Activated T-cell treated with anti-CD3 and anti-CD28 coated beads, Interleukin-2, amount 50 U/mL, for 1 hour (primary cell): ENCODE results near the gene SYMPK.
A peak's percentile ranks its signal among the peaks of the same experiment; 100 is the strongest.
"Not testable (repeated sequence)": the region's sequence is repeated elsewhere in the genome, so short reads cannot be mapped to it uniquely, and the experiment has no call there.

Experiments
- DNase-seq: peaks from one replicate; pipeline ENCODE4 v3.0.0-alpha.2; 2020

SYMPK gene

DNA sequence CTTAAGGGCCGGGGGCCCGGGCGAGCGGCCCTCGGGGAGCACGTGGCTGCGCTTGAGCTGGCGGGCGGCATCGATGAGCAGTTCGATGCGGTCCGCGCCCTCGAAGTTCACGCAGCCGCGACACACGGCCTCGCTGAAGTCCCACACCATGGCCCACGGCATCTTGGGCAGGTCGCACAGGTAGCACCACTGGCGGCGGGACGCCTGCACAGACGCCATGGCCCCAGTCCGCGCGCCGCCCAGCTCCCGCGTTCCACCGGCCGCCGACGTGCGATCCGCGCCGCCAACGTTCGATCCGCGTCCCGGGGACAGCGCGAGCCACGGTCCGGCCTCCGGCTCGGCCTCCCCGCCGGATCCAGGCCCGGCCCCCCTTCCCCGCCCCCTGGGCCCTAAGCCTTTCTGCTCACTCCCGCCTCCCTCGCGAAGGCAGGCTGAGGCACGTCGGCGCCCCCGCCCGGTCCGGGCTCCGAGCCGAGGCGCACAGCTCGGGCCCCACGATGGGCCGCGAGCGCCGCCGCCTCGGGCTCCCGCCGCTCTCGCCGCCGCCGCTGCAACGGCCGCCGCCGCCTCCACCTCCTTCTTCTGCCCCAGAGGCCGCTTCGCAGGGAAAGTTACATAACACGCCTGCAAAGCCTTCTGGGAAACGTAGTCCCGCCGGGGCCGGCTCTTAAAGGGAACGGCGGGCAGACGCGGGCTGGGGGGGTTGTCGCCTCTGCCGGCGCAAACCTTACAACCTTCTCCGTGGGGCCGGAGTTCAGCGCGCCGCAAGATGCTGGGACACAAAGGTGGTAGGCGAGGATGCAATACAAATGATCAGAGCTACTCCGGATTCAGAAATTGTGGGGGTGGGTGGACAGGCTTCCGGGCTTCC is 22.8 kb upstream of the SYMPK start, which contains the start of gene IRF2BP1:
IRF2BP1 (minus strand) TSS at position 586 of the 871 bp plus-strand sequence; CDS start at position 219, 367 bp downstream.
- DNase-seq, result peak; percentile 89

DNA sequence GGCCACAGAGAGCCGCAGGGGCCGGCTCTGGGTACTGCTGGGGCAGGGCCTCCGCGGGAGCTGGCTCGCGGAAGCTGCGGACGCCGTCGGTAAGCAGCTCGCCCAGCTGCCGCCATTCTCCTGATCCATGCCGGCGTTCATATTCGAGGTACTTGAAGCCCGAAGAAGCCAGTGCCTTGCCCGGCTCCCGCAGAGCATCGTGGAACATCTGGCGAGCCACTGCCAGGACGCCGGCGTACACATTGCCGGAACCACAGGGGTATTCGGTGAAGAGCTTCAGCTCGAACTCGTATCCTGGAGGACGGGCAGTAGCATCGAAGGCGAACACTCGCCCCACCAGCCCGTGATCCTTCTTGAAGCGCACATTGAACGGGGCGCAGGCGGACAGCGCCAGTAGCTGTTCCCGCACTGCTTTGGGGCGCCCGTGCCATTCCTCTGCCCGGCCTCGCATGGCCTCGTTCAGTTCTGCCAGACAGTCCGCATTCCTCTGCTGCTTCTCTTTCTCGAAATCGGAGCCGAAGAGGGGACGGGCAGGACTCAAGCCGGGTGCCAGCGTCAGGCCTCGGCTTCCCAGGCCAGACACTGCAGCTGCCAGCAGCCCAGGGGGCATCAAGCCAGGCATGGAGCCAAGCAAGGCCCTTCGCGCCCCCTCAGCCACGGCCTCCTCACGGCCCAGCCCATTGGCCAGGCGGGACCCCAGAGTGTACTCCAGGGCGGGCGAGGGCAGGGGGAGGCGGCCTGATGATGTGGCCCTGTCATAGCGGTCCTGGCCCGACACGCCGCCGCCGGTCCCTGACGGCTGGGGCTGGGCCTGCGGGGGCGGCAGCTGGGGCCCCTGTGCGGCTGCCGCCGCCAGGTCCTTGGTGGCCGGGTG is 22.0 kb upstream of the SYMPK start:
- no peak for DNase-seq

DNA sequence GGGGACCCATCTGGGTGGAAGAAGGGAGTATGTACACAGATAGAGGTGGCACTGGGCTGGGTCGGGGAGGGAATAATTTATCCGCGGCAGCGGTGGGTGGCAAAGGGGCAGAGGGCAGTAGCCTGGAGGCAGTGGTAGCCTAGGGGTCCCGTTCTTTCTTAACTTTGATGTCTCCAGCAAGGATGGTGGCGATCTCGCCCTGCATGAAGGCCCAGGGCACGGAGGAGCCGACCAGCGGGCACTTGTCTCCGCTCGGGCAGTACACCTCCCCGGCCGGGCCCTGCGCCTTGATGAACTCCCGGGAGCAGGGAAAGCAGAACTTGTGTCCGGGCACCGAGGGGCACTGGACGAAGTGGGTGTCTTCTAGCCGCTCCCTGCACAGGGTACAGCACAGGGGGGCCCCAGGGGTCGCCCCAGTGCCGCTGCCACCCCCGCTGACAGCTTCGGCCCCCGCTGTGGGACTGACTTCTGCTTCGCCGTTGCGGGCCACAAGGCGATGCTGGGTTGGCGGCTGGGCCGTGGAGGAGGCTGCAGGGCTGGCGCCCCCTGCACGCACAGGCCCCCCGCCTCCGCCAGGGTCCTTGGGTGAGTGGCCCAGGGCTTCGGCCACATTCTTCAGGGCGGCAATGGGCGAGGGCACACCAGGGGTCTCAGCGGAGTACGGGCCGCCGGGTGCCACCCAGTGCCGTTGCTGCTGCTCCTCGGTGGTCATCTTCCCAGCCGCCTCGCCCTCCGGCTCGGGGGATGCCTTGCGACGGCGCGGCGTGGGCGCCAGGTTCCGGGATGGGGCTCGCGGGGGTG is 21.1 kb upstream of the SYMPK start:
- DNase-seq, result no peak

DNA sequence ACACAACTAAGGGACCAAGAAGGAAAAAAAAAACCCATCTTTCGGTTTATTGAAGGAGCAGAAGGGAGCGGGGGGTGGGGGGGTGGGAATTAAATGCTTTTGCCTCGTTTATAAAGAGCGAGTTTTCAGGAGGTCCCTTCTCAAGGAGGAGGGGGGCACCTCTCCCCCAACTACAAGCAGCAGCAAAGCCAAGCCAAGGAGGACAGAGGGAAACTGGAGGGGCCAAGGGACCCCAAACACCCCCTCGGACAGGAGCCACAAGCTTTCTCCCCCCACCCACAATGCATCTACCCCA is 20.6 kb upstream of the SYMPK start:
- DNase-seq, result peak; percentile 22

DNA sequence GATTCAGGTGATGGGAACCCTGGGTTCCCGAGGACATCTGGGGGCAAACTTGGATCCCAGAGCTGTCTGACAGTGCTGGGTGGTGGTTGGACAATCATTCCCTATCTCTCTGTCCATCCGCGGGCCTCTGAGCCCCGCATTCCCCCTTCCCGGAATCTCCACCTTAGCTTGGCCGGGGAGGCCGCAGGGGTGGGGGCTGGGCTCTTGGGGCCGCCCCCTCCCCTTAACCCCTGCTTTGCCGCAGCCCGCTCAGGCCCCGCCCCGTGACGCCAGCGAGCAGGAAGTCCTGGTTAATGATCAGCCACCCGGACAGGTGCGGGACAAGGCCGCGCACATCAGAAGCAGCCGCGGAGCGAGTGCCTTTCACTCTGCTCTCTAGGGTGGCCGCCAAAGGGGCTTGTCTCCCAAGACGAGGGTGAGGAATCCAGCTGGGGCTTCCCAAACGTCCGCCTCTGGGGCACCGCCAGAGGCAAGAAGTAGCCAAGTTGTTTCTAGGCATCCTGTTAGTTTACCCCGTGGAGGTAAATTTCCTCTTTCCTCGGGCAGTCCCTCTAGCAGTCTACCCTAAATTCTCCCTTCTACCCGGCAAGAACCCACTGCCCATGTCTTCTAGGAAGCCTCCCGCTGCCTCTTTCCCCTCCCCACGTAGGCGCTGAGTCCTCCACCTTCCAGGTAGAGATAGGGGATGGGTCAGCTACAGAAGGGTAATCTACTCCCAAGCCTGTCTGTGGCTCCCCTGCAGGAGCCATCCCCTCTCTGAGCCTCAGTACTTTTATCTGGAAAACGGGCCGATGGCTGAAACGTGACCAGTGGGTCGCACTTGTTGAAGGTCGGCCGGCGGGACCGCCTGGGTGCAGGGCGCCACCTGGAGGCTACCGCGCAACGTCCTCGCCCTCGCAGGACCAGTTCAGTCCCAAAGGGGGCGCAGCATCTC is 20.0 kb upstream of the SYMPK start:
- peak; percentile 89 for DNase-seq

DNA sequence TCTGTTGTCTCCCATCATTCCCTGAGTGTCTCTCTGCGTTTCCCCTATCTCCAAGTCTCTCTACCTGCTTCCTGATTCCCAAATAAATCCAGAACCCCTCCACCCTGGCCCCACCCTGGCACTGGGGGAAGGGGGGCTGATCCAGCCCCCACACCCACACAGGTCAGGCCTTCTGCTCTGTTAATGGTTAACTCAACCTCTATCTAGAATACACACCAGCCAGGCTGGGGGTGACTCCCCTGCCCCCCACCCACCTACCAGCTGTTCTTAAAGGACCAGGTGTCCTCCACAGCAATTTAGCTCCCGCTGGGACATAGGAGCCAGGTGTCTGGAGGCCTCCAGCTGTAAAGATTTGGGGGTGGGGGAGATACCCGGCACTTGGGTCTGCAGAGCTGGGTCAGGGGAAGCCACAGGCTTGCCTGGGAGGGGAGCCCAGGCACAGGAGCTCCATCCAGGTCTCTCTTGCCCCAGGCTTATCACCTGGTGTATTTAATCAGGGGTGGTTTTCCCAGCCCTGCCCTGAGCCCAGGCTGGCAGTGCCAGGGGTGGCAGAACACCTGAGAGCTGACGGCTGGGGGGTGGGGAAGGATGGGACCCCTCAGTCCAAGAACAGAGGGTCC is 19.1 kb upstream of the SYMPK start:
- no peak for DNase-seq

DNA sequence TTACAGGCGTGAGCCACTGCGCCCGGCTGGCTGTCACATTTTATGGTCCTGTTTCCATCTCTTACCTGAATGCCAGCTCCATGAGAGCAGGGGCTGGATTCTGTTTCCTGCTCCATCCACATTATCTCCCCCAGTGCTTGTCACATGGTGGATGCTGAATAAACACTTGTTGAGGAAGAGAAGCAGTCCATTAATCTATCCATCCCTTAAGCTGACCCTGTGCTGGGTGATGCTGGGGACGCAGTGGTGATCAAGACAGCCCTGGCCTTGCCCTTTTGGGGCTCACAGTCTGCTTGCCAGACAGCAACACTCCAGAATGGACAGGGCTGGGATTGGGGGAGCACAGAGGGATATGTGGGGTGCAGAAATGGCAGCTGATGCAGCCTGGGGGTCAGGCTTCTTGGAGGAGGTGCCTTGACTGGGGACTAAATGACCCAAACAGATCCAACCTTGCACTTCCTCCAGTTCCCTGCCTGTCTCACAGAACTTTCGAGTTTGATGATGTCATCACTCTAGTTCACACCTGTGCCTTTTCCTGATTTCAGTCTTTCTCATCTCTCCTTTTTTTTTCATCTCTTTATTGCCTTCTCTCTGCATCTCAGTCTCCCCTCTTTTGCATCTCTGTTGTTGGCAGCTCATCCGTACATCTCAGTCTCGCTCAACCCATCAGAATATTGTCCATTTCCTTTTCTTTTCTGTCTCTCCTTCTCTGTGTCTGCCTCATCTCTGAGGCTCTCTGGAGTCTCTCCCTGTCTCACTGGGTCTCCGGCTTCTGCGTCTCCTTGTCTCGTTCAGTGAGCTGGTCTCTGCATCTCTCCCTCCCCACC is 18.3 kb upstream of the SYMPK start:
- no peak for DNase-seq

DNA sequence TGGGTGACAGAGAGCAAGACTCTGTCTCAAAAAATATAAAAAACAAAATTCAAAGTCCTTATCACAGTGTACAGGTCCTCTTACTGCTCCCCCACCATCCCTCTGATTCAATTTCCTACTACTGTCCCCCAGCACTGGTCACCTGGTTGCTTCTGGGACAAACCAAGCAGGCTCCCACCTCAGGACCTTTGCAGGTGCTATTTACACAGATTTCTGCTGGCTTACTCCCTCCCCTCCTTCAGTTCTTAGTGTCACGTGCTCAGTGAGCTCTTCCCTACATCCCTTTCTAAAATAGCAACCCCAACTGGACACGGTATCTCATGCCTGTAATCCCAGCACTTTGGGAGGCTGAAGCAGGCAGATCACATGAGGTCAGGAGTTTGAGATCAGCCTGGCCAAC is 17.0 kb upstream of the SYMPK start:
- DNase-seq, result no peak

DNA sequence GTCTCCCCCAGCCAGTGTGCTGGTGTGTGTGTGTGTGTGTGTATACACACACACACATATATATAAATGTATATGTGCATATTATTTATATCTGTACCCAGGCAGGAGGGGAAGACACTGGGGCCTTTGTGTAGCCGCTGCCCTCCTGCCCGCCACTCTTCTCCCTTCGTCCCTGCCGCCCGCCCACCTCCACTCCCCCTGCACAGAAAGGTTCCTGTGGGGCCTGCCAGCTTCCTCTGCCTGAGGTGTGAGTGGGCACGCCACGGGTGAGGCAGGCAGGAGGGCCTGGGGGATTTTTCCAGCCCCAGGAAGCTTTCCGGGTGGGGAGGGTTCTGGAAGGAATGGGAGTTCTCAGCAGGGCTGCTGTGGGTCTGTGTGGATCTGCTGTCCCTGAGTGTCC is 16.1 kb upstream of the SYMPK start:
- DNase-seq, result no peak

DNA sequence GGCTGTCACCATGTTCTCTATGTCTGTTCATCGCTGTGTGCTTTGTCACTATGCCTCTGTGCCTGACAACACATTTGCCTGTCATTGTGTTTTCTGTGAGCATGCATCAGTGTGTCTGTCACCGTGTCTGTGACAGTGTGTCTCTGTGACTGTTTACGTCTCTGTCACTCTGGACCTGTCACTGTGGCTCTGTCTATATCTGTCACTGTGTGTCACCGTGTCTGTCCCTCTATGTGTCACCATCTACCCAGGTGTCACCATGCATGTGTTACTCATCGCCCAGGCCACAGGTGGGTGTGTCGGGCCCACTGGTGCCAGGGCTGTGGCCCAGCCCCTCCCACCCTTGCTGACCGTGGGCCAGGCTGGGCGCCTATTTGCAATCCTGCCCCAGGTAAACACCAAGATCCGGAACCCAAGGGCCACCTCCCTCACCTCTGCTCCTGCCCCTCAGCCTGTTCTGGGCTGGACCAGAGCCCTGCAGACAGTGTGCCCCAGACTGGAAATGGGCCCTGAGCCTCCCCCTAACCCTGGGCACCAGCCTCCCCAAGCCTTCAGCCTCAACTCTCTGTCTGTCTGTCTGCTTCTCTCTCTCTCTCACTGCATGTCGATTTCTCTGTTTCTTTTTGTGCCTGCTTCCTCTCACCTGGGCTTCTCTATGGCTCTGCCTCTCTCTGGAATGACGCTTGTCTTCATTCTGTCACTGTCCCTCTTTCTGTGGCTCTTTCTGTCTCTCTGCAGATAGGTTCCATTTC is 15.3 kb upstream of the SYMPK start:
- DNase-seq, result no peak

DNA sequence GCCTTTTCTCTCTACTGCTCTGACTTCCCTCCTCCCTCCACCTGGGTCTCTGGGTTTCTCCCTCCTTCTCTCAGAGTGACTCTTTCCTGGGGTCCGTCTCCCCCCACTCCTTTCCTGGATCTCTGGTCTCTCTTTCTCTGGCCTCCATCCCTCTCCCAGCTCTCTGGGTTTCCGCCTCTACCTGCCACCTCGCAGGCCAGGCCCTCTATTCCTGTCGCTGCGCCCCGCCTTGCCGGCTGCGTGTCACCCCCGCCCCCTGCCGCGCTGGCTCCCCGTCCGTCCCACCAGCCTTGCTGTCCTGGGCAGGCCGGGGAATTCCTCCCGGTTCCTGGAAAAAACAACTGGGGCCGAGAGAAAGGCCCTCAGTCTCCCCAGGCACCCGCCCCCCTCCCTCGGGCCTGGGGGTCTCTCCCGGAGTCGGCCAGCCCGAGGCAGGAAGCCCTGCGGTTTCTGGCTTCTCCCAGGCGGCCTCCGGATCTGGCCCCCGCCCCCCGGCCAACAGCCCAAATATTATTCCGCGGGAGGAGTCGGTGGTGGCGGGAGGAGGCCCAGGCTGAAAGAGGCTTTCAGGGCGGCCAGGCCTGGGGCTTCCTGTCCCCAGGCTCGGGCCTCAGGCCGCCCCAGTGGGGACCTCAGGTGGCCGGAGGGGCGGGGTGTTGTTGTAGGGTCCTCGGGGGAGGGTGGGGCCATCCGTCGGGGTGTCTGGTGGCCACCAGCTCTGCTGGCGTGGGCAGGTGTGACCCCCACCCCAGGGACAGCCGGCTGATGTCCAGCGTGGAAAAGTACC is 13.7 kb upstream of the SYMPK start:
- peak; percentile 34 for DNase-seq

DNA sequence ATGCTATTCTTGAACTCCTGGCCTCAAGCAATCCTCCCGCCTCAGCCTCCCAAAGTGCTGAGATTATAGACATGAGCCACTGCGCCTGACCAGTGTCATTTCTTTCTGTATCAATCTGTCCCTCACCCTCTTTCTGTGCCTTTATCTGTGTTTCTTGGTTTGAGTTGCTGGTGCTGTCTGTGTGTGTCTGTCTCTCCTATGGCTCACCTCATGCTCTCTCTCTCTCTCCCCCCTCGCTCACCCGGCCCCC is 13.1 kb upstream of the SYMPK start:
- DNase-seq, result no peak

DNA sequence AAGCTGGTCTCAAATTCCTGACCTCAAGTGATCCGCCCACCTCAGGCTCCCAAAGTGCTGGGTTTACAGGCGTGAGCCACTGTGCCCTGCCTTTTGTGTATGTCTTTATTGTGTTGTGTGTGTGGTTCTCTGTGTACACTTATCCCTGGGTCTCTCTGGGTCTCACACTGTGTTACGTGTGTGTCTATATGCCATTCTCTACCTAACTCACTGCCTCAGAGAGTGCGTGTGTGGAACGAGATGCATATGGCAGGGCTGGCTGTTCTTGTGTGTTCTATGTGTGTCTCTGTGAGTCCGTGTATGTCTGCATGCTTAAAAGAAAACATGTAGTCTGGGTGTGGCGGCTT is 11.6 kb upstream of the SYMPK start:
- no peak for DNase-seq

DNA sequence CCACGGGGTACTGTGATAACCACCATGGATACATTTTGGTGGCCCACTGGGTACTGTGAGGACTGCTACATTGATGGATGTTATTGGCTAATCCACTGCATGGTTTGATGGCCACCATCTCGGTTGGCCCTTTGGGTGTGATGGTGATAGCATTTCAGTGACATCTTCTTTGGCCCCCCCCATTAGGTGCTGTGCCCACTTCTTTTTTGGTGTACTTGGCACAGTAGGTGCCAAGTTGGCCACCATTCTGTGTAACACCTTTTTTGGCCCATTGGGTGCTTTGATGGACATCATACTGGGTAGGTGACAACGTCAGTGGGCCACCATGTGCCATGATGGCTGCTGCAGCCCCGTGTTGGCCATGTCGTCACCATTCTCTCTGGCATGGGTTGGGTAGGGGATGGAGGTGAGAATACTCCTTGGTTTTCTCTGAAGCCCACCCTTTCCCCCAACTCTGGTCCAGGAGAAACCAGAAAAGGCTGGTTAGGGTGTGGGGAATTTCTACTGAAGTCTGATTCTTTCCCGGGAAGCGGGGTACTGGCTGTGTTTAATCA is 10.3 kb upstream of the SYMPK start:
- DNase-seq, result no peak

DNA sequence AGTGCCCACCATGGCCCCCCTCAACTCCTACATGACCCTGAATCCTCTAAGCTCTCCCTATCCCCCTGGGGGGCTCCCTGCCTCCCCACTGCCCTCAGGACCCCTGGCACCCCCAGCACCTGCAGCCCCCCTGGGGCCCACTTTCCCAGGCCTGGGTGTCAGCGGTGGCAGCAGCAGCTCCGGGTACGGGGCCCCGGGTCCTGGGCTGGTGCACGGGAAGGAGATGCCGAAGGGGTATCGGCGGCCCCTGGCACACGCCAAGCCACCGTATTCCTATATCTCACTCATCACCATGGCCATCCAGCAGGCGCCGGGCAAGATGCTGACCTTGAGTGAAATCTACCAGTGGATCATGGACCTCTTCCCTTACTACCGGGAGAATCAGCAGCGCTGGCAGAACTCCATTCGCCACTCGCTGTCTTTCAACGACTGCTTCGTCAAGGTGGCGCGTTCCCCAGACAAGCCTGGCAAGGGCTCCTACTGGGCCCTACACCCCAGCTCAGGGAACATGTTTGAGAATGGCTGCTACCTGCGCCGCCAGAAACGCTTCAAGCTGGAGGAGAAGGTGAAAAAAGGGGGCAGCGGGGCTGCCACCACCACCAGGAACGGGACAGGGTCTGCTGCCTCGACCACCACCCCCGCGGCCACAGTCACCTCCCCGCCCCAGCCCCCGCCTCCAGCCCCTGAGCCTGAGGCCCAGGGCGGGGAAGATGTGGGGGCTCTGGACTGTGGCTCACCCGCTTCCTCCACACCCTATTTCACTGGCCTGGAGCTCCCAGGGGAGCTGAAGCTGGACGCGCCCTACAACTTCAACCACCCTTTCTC is 9.4 kb upstream of the SYMPK start:
- DNase-seq, result no peak

DNA sequence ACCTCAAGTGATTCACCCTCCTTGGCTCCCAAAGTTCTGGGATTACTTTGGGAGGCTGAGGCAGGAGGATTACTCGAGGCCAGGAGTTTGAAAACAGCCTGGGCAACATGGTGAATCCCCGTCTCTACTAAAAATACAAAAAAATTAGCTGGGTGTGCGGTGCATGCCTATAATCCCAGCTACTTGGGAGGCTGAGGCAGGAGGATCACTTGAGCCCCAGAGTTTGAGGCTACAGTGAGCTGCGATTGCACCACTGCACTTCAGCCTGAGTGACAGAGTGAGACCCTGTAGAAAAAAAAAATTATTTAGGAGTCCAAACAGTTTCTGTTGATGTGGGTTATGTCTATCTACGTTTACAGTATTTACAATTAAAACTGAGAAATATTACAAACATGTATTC is 7.9 kb upstream of the SYMPK start:
- DNase-seq, result no peak

DNA sequence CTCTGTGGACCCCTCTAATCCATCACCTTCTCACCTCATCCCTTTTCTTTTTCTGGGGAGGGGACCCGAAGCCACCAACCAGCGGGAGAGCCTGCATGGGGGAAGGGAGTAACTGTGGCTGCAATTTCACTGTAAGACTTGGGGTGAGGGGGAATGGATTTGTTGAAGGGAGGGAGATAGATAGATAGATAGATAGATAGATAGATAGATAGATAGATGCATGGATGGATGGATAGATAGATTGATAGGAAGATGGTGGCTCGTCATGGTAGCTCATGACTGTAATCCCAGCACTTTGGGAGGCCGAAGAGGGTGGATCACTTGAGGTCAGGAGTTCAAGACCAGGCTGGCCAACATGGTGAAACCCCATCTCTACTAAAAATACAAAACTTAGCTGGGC is 4.3 kb upstream of the SYMPK start:
- DNase-seq, result not testable (repeated sequence)
